ENCODE results near the gene GPD1L.
"Not testable (repeated sequence)": the region's sequence is repeated elsewhere in the genome, so short reads cannot be mapped to it uniquely, and the experiment has no call there.

Gene GPD1L

GRCh38 chr3:32106929-32107362, 526 bp downstream of the GPD1L start:
- DNase-seq: no peak

- DNase-seq: not testable (repeated sequence)
Measured at GRCh38 chr3:32108224-32108623, 1.8 kb downstream of the GPD1L start.

- DNase-seq: no peak
Measured at GRCh38 chr3:32109256-32109655, 2.8 kb downstream of the GPD1L start.

GRCh38 chr3:32110233-32110760, 3.9 kb downstream of the GPD1L start:
- DNase-seq: no peak

GRCh38 chr3:32111560-32111959, 5.1 kb downstream of the GPD1L start:
- DNase-seq: no peak

- DNase-seq: no peak
Measured at GRCh38 chr3:32113566-32113965, 7.1 kb downstream of the GPD1L start.

GRCh38 chr3:32113981-32114545, 7.6 kb downstream of the GPD1L start:
- DNase-seq: no peak

GRCh38 chr3:32114546-32115386, 8.3 kb downstream of the GPD1L start:
- DNase-seq: not testable (repeated sequence)

GRCh38 chr3:32117320-32117719, 10.9 kb downstream of the GPD1L start:
- DNase-seq: no peak

GRCh38 chr3:32118215-32118614, 11.8 kb downstream of the GPD1L start:
- DNase-seq: no peak

GRCh38 chr3:32120471-32120870, 14.1 kb downstream of the GPD1L start:
- DNase-seq: no peak

- DNase-seq: no peak
Measured at GRCh38 chr3:32121137-32121536, 14.7 kb downstream of the GPD1L start.

GRCh38 chr3:32123620-32124019, 17.2 kb downstream of the GPD1L start:
- DNase-seq: no peak

- DNase-seq: no peak
Measured at GRCh38 chr3:32125012-32125411, 18.6 kb downstream of the GPD1L start.

GRCh38 chr3:32126305-32127015, 20.0 kb downstream of the GPD1L start:
- no peak for DNase-seq

- no peak for DNase-seq
Measured at GRCh38 chr3:32127219-32127826, 20.9 kb downstream of the GPD1L start.

- DNase-seq: no peak
Measured at GRCh38 chr3:32128936-32129335, 22.5 kb downstream of the GPD1L start.

GRCh38 chr3:32129832-32130231, 23.4 kb downstream of the GPD1L start:
- DNase-seq: no peak

- DNase-seq: no peak
Measured at GRCh38 chr3:32132121-32132520, 25.7 kb downstream of the GPD1L start.

GRCh38 chr3:32132706-32133105, 26.3 kb downstream of the GPD1L start:
- no peak for DNase-seq

GRCh38 chr3:32136703-32137102, 30.3 kb downstream of the GPD1L start:
- DNase-seq: no peak

GRCh38 chr3:32137870-32138269, 31.4 kb downstream of the GPD1L start:
- no peak for DNase-seq

- no peak for DNase-seq
Measured at GRCh38 chr3:32138545-32139104, 32.2 kb downstream of the GPD1L start.
